HG03103 (cell line): Measurements from ENCODE around the gene PRDM4.
"Not testable (repeated sequence)": the region's sequence is repeated elsewhere in the genome, so short reads cannot be mapped to it uniquely, and the experiment has no call there.

ENCODE experiments used
- ATAC-seq: cut with Tn5 transposase; IDR thresholded peaks from one replicate; pipeline ENCODE4 v1.9.1; 2021; ENCODE audit warnings: low read depth; ENCODE audit not compliant: unreplicated experiment

PRDM4 gene

DNA sequence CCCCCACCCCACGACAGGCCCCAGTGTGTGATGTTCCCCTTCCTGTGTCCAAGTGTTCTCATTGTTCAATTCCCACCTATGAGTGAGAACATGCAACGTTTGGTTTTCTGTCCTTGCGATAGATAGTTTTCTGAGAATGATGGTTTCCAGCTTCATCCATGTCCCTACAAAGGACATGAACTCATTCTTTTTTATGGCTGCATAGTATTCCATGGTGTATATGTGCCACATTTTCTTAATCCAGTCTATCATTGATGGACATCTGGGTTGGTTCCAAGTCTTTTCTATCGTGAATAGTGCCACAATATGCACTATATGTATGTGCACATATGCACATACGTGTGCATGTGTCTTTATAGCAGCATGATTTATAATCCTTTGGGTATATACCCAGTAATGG, 55.4 kb downstream of the PRDM4 start:
- not testable (repeated sequence) for ATAC-seq

DNA sequence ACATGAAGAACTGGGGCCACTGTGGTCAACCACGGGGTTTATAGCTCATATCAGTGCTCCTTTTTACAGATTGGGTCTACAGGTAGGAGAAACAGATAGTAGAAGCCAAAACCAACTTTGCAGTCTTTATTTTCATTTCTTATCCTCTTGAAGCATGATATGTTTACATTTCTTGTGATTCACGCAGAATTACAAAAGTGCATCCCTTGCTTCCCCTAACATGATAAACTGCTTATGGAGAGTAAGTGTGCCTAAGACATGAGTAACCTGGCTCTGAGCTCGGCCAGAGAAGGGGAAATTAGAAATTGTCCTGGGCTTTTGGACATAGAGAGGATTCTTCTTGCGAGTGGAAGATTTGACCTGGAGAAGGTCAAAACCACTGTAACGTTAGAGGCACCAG, 56.9 kb downstream of the PRDM4 start:
- no peak for ATAC-seq

GRCh38 chr12:107702106-107702505, 58.8 kb downstream of the PRDM4 start:
- ATAC-seq, result no peak

DNA sequence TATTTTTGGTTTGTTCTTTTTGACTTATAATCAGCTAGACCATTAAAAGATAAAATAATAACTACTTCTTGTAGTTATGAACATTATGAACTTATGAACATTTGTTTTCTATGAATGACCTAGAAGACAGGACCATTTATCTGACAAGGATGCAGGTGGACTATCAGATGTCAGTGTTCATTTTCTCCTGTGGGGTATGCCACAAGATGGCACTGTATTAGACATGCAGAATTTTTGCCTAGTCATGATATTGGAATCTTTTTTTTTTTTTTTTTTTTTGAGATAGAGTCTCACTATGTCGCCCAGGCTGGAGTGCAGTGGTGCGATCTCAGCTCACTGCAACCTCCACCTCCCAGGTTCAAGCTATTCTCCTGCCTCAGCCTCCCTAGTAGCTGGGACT, 65.2 kb downstream of the PRDM4 start:
- ATAC-seq, result not testable (repeated sequence)

- ATAC-seq, result peak; percentile 88
These were observed 75.3 kb downstream of the PRDM4 start, which contains the start of gene PWP1 for GRCh38 chr12:107685360-107686248. Gene PWP1 (plus strand): TSS chr12:107685799. CDS start chr12:107685900, 101 bp downstream.

- ATAC-seq, result no peak
These were observed 76.0 kb downstream of the PRDM4 start for GRCh38 chr12:107684990-107685359.

DNA sequence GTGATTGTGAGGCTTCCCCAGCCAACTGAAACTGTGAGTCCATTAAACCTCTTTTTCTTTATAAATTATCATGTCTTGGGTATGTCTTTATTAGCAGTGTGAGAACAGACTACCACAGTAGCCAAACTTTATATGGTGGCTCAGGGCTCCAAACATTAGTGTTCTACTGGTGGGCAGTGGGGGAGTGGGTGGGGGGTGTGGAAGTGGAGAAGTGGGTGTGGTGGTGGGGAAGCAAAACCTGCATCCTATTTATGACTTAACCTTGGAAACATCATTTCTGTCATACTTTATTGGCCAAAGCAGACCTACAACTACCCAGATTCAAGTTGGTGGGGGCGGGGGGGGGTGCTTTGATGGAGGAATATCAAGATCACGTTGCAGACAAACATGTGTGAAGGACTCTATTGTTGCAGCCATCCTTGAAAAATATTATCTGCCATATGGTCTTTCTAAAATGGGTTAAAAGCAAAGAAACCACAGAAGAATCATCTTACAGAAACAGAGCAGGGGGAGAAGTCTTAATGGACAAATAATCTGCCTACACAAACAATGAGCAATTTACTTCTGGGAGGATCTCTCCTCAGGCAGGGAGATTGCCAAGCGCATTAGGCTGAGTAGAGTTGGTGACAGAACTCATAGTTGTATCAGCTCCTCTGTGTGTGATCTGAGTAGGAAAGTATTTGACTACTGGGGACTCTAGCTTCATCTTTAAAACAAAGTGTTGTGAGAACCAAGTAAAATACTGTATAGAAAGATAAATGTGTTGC, 76.7 kb downstream of the PRDM4 start:
- ATAC-seq, result no peak
